CD4-positive, alpha-beta memory T cell (primary cell): ENCODE results near the gene SMIM14. TPM values are rescaled to one million over a fixed set of nuclear protein-coding genes. Genes with fewer than 3 reads are reported as not detected.

Experiments
- CTCF ChIA-PET: fragments of 350-600 bp; sonication (Branson Sonifier 250); formaldehyde crosslinking; loops from one replicate; lab custom pipeline; 2021; ENCODE audit warnings: inconsistent platforms; ENCODE audit not compliant: partially characterized antibody; lab: Charles Lee
- POLR2A ChIA-PET: fragments of 350-600 bp; sonication (Branson Sonifier 250); formaldehyde crosslinking; loops from one replicate; lab custom pipeline; 2021; ENCODE audit not compliant: partially characterized antibody; lab: Charles Lee
- DNase-seq, 5 donors: peaks; one replicate each; pipeline versions ENCODE4 v3.0.0 to v3.0.0-alpha.2; 2020 to 2022; ENCODE audit warnings: mixed read lengths in 1 of 5
- H3K27ac ChIP-seq: one replicate; pipeline ENCODE4 v1.7.0; 2013; ENCODE audit warnings: low read depth, low read length
- H3K27me3 ChIP-seq: 2 replicates; pipeline ENCODE4 v1.7.0; 2013; ENCODE audit warnings: mild to moderate bottlenecking, low read length, moderate library complexity; ENCODE audit not compliant: insufficient read depth
- H3K36me3 ChIP-seq: 2 replicates; pipeline ENCODE4 v1.7.0; 2013; ENCODE audit warnings: mild to moderate bottlenecking, low read length, moderate library complexity; ENCODE audit not compliant: insufficient read depth
- H3K4me1 ChIP-seq: 2 replicates; pipeline ENCODE4 v1.7.0; 2013; ENCODE audit warnings: mild to moderate bottlenecking, low read length, moderate library complexity; ENCODE audit not compliant: insufficient read depth
- H3K4me3 ChIP-seq, 2 donors: one replicate each; pipeline ENCODE4 v1.7.0; 2013; ENCODE audit warnings: low read length in 2 of 2, mild to moderate bottlenecking in 1 of 2
- H3K9me3 ChIP-seq, 2 donors: one replicate each; pipeline ENCODE4 v1.7.0; 2013; ENCODE audit warnings: low read length in 2 of 2, control low read depth in 1 of 2; ENCODE audit not compliant: control insufficient read depth in 1 of 2
- H3K27ac Mint-ChIP-seq, 7 donors: one replicate each; pipeline ENCODE4 v1.8.0; 2020 to 2021; ENCODE audit warnings: mixed read lengths in 7 of 7, mild to moderate bottlenecking in 6 of 7, inconsistent platforms in 3 of 7, moderate library complexity in 3 of 7
- H3K27me3 Mint-ChIP-seq, 2 donors: one replicate each; pipeline ENCODE4 v1.8.0; 2020 to 2021; ENCODE audit warnings: mixed read lengths in 2 of 2
- H3K36me3 Mint-ChIP-seq, 2 donors: one replicate each; pipeline ENCODE4 v1.8.0; 2020 to 2021; ENCODE audit warnings: mixed read lengths in 2 of 2, inconsistent platforms in 1 of 2, mild to moderate bottlenecking in 1 of 2
- H3K4me1 Mint-ChIP-seq, 4 donors: one replicate each; pipeline ENCODE4 v1.8.0; 2020 to 2021; ENCODE audit warnings: mixed read lengths in 4 of 4, mild to moderate bottlenecking in 1 of 4
- H3K4me3 Mint-ChIP-seq, 8 donors: one replicate each; pipeline ENCODE4 v1.8.0; 2020 to 2021; ENCODE audit warnings: mixed read lengths in 8 of 8, mild to moderate bottlenecking in 7 of 8, moderate library complexity in 6 of 8, inconsistent platforms in 3 of 8
- H3K9me3 Mint-ChIP-seq, 8 donors: one replicate each; pipeline ENCODE4 v1.8.0; 2020 to 2021; ENCODE audit warnings: mixed read lengths in 8 of 8, mild to moderate bottlenecking in 5 of 8, inconsistent platforms in 3 of 8, moderate library complexity in 1 of 8
- intact Hi-C: fragments of 100-400 bp; cut with micrococcal nuclease; formaldehyde crosslinking; loops from one replicate; pipeline ENCODE4 v1.15.1; 2023
- polyA plus RNA-seq, 2 donors: library from polyadenylated mRNA; unstranded; fragments of 300-500 nt; fragmentation: Illumina TruSeq; gene quantifications; one replicate each; pipeline ENCODE4 v1.2.3, GENCODE V29; 2021
- total RNA-seq, 2 experiments: library from RNA; stranded (reverse); gene quantifications; one replicate each; pipeline ENCODE4 v1.2.3, GENCODE V29; 2021

Gene SMIM14
- total and polyA plus RNA-seq, 4 experiments from 2014 or later, result 15.5 to 54.4 (median 28.1) TPM

DNA sequence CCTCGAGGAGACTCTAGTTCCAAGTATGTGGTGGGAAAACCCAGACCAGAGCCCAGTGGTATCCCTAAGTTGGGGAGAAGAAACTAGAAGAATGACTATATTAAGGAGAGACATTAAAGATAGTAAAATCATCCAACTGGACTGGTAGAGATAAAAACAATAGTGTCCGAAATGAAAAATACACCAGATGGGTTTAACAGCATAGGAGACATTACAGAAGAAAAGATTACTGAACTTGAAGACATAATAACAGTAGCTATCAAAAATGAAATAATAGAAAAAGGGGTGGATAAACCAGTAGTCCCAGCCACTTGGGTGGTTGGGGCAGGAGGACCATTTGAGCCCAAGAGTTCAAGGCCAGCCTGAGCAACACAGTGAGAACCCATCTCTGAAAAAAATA is 31.9 kb downstream of the SMIM14 start:
- H3K9me3 Mint-ChIP-seq, result peaks cover 0 to 7% (median 5%) of the 10 kb centered on the region in 8 donors
- DNase-seq, result no peak
- H3K4me1 Mint-ChIP-seq, result no peaks in the 10 kb centered on the region
- no peaks in the 10 kb centered on the region for H3K27me3 Mint-ChIP-seq
- H3K27ac Mint-ChIP-seq, result no peak overlapping the region
- H3K4me3 Mint-ChIP-seq, result no peak overlapping the region
- intact Hi-C loops, result no loop called here
- Histone ChIP-seq H3K4me1 (no peaks in the 10 kb centered on the region), H3K27ac (no peak overlapping the region), H3K4me3 (no peak overlapping the region), H3K9me3 (peaks cover 0 to 4% of the 10 kb centered on the region in 2 donors), H3K36me3 (no peaks in the 10 kb centered on the region), H3K27me3 (no peaks in the 10 kb centered on the region)
- H3K36me3 Mint-ChIP-seq, result peaks cover 35 to 38% of the 10 kb centered on the region in 2 donors
- POLR2A ChIA-PET, result no interaction called here
- CTCF ChIA-PET, result no interaction called here

DNA sequence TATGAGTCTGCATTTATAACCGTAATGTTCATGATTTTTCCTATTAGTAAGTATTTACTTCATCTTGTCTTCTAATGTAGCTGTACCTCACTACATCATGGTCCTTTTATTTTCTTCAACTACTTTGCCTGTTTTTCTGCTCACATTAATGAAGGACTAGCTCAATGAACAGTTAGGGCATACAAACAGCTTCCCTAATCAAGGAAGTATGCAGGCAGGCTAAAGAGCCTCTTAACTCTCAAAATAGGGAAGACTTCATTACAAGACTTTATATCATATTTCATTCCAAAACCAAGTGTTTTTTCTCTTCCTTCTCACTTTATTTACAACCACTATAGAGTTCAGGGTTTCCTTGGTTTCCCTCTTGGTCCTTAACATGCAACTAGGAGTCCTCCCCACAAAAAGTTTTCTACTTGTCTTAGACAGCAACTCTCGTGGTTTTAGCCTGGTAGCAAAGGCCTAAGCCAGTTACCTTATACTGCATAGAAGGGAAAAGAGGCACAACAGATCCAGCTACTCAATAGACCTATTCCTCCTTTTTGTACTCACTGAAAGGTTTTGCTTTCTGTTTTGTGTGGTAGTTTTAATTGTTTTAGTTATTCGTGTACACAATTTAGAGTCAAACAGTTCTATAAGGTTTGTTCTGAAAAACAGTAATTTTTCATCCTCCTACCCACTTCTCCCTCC is 40.8 kb downstream of the SMIM14 start:
- intact Hi-C loops, result no loop called here
- CTCF ChIA-PET, result no interaction called here

DNA sequence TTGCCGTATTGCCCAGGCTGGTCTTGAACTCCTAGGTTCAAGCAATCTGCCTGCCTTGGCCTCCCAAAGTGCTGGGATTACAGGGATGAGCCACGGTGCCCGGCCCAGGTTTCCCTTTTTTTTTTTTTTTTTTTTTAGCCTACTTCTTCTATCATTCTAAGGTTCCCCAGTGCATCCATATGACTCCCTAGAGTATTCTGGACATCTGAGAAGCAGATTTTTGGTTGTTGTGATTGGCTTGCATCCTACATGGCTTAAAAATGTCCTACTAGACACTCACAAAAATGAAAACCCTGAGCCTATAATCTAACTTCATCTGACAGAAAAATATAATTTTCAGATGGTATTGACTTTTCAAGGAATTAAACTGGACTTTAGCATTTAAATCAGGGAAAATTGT is 41.7 kb downstream of the SMIM14 start:
- no peaks in the 10 kb centered on the region for H3K36me3 ChIP-seq
- H3K4me1 ChIP-seq, result no peaks in the 10 kb centered on the region
- no peak overlapping the region for H3K4me3 Mint-ChIP-seq
- H3K27ac ChIP-seq, result no peak overlapping the region
- no peak overlapping the region for H3K4me3 ChIP-seq
- H3K9me3 Mint-ChIP-seq, result peaks cover 0 to 2% (median 0%) of the 10 kb centered on the region in 8 donors
- H3K4me1 Mint-ChIP-seq, result peaks cover 0 to 2% (median 0%) of the 10 kb centered on the region in 4 donors
- peaks cover 25 to 26% of the 10 kb centered on the region in 2 donors for H3K36me3 Mint-ChIP-seq
- ChIA-PET POLR2A (no interaction called here), CTCF (no interaction called here)
- H3K27me3 ChIP-seq, result no peaks in the 10 kb centered on the region
- H3K27me3 Mint-ChIP-seq, result no peaks in the 10 kb centered on the region
- intact Hi-C loops, result no loop called here
- H3K27ac Mint-ChIP-seq, result no peak overlapping the region
- no peak for DNase-seq
- no peaks in the 10 kb centered on the region for H3K9me3 ChIP-seq

More for the DNA sequence above, 40.8 kb downstream of the SMIM14 start:
- H3K27ac Mint-ChIP-seq, result peak overlapping the region in 2 of 7 donors; percentile 27 to 35
- H3K27me3 Mint-ChIP-seq, result no peaks in the 10 kb centered on the region
- H3K4me1 Mint-ChIP-seq, result peaks cover 0 to 2% (median 0%) of the 10 kb centered on the region in 4 donors
- Histone ChIP-seq H3K27ac (no peak overlapping the region), H3K4me1 (no peaks in the 10 kb centered on the region), H3K27me3 (no peaks in the 10 kb centered on the region), H3K4me3 (no peak overlapping the region), H3K36me3 (no peaks in the 10 kb centered on the region), H3K9me3 (no peaks in the 10 kb centered on the region)
- no peak for DNase-seq
- POLR2A ChIA-PET, result no interaction called here
- H3K36me3 Mint-ChIP-seq, result peaks cover 29 to 32% of the 10 kb centered on the region in 2 donors
- no peak overlapping the region for H3K4me3 Mint-ChIP-seq
- H3K9me3 Mint-ChIP-seq, result peaks cover 0 to 2% (median 0%) of the 10 kb centered on the region in 8 donors

DNA sequence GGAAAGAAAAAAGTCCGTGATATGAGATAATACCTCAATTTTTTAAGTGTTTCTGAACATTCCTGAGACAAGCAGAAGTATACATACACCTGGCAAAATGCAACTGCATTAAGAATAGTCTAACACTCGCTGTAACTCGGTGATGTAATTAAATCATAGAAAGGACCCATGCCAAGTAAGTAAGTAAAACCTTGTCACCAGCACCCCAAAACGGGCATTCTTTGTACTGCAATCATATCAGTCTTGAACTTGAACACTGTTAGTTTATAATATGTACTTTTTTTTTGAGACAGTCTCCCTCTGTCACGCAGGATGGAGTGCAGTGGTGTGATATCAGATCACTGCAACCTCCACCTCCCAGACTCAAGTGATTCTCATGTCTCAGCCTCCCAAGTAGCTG is 47.4 kb downstream of the SMIM14 start:
- Mint-ChIP-seq H3K27ac (no peak overlapping the region), H3K4me3 (no peak overlapping the region), H3K4me1 (no peaks in the 10 kb centered on the region), H3K36me3 (peaks cover 4 to 10% of the 10 kb centered on the region in 2 donors), H3K27me3 (no peaks in the 10 kb centered on the region), H3K9me3 (peaks cover 0 to 2% (median 0%) of the 10 kb centered on the region in 8 donors)
- H3K4me3 ChIP-seq, result no peak overlapping the region
- no peaks in the 10 kb centered on the region for H3K4me1 ChIP-seq
- no peaks in the 10 kb centered on the region for H3K9me3 ChIP-seq
- no peak for DNase-seq
- CTCF ChIA-PET, result no interaction called here
- intact Hi-C loops, result no loop called here
- POLR2A ChIA-PET, result no interaction called here
- H3K27ac ChIP-seq, result no peak overlapping the region
- H3K27me3 ChIP-seq, result no peaks in the 10 kb centered on the region
- H3K36me3 ChIP-seq, result no peaks in the 10 kb centered on the region

DNA sequence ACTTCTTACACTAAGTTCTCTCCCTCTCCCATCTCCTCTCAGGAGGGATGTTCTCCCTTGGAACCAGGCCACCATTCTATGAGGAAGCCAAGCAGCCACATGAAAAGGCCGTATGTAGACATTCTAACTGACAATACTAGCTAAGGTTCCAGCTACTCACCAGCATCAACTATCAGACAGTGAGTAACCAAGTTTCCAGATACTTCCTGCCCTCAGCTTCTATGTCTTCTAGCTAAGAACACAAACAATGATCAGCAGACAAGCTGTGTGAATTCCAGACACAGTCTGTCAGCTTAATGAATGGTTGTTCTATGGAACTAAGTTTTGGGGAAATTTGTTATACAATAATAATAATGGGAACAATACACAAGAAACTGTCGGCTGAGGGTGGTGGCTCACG is 50.8 kb downstream of the SMIM14 start:
- Histone ChIP-seq H3K36me3 (no peaks in the 10 kb centered on the region), H3K27me3 (no peaks in the 10 kb centered on the region), H3K27ac (no peak overlapping the region), H3K4me1 (no peaks in the 10 kb centered on the region), H3K4me3 (no peak overlapping the region), H3K9me3 (no peaks in the 10 kb centered on the region)
- CTCF ChIA-PET, result no interaction called here
- no peak for DNase-seq
- Mint-ChIP-seq H3K27me3 (no peaks in the 10 kb centered on the region), H3K9me3 (no peaks in the 10 kb centered on the region), H3K4me3 (no peak overlapping the region), H3K36me3 (peaks cover 0 to 16% of the 10 kb centered on the region in 2 donors), H3K27ac (no peak overlapping the region), H3K4me1 (no peaks in the 10 kb centered on the region)
- intact Hi-C loops, result no loop called here
- POLR2A ChIA-PET, result no interaction called here

DNA sequence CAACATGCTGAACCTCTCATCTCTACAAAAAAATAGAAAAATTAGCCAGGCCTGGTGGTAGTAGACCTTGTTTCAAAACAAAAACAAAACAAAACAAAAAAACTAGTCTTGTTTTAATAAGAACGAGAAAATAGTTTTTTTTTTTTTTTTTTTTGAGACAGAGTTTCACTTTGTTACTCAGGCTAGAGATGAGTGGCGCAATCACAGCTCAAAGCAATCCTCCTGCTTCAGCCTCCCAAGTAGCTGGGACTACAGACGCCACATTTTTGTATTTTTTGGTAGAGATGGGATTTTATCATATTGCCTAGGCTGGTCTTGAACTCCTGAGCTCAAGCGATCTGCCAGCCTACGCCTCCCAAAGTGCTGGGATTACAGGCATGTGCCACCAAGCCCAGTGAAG is 63.7 kb downstream of the SMIM14 start:
- no peak for DNase-seq
- H3K4me3 Mint-ChIP-seq, result no peak overlapping the region
- Histone ChIP-seq H3K4me1 (no peaks in the 10 kb centered on the region), H3K27me3 (no peaks in the 10 kb centered on the region), H3K36me3 (no peaks in the 10 kb centered on the region), H3K27ac (no peak overlapping the region), H3K9me3 (no peaks in the 10 kb centered on the region), H3K4me3 (no peak overlapping the region)
- H3K36me3 Mint-ChIP-seq, result peaks cover 2 to 4% of the 10 kb centered on the region in 2 donors
- ChIA-PET CTCF (no interaction called here), POLR2A (no interaction called here)
- no peak overlapping the region for H3K27ac Mint-ChIP-seq
- peaks cover 0 to 2% (median 0%) of the 10 kb centered on the region in 4 donors for H3K4me1 Mint-ChIP-seq
- H3K9me3 Mint-ChIP-seq, result no peaks in the 10 kb centered on the region
- H3K27me3 Mint-ChIP-seq, result no peaks in the 10 kb centered on the region
- intact Hi-C loops, result no loop called here

DNA sequence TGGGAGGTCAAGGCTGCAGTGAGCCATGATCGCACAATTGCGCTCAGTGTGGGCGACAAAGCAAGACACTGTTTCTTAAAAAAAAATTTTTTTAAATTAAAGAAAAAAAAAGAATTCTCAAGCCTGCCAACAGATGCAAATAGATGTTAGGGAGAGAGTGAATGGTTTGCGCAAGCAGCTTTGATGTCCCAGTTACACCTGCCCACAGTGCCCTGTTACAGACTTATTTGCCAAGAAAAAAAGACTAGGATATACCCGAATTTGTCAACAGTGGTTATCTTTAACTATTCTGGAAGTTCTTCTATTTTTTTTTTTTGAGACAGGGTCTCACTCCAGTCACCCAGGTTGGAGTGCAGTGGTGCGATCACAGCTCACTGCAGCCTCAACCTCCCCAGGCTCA is 67.2 kb downstream of the SMIM14 start:
- Mint-ChIP-seq H3K36me3 (peaks cover 2 to 7% of the 10 kb centered on the region in 2 donors), H3K4me1 (peaks cover 0 to 10% (median 5%) of the 10 kb centered on the region in 4 donors), H3K27me3 (no peaks in the 10 kb centered on the region), H3K9me3 (no peaks in the 10 kb centered on the region), H3K27ac (no peak overlapping the region), H3K4me3 (no peak overlapping the region)
- DNase-seq, result no peak
- Histone ChIP-seq H3K27me3 (no peaks in the 10 kb centered on the region), H3K36me3 (no peaks in the 10 kb centered on the region), H3K27ac (no peak overlapping the region), H3K4me1 (peaks cover 4% of the 10 kb centered on the region), H3K9me3 (no peaks in the 10 kb centered on the region), H3K4me3 (no peak overlapping the region)
- ChIA-PET POLR2A (no interaction called here), CTCF (no interaction called here)
- intact Hi-C loops, result no loop called here
